Activated naive CD4-positive, alpha-beta T cell treated with anti-CD3 and anti-CD28 coated beads, Interleukin-2, amount 50 U/mL, for 24 hours (primary cell): ENCODE measurements around the gene TDRD7.
A peak's percentile ranks its signal among the peaks of the same experiment; 100 is the strongest.

ENCODE experiments used
- H3K27ac Mint-ChIP-seq: one replicate; pipeline ENCODE4 v1.8.0; 2021; ENCODE audit warnings: mild to moderate bottlenecking, mixed read lengths
- H3K27me3 Mint-ChIP-seq: one replicate; pipeline ENCODE4 v1.8.0; 2021; ENCODE audit warnings: mixed read lengths
- H3K36me3 Mint-ChIP-seq: one replicate; pipeline ENCODE4 v1.8.0; 2021; ENCODE audit warnings: mixed read lengths
- H3K4me1 Mint-ChIP-seq: one replicate; pipeline ENCODE4 v1.8.0; 2021; ENCODE audit warnings: mixed read lengths
- H3K4me3 Mint-ChIP-seq: one replicate; pipeline ENCODE4 v1.8.0; 2021; ENCODE audit warnings: mild to moderate bottlenecking, mixed read lengths
- H3K9me3 Mint-ChIP-seq: one replicate; pipeline ENCODE4 v1.8.0; 2021; ENCODE audit warnings: mixed read lengths

Gene TDRD7

DNA sequence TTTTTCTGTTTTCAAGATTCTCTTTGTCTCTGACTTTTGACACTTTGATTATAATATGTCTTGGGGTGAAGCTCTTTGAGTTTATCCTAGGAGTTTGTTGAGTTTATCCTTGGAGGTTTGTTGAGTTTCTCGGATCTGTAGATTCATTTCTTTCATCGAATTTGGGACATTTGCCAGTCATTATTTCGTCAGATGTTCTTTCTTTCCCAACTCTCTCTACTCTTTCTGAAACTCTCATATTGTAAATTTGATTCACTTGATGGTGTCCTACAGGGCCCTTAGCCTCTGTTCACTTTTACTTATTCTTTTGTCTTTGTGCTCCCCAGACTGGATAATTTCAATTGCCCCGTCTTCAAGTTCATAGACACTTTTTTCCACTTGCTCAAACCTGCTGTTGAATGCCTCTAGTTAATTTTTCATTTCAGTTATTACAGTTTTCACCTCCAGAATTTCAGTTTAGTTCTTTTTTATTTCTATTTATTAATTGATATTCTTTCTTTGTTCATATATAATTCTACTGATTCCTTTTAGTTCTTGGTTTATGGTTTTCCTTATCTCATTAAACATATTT lies 8.1 kb upstream of the TDRD7 start:
- Mint-ChIP-seq H3K4me3 (no peak overlapping the region), H3K9me3 (peaks cover 10% of the 10 kb centered on the region)

DNA sequence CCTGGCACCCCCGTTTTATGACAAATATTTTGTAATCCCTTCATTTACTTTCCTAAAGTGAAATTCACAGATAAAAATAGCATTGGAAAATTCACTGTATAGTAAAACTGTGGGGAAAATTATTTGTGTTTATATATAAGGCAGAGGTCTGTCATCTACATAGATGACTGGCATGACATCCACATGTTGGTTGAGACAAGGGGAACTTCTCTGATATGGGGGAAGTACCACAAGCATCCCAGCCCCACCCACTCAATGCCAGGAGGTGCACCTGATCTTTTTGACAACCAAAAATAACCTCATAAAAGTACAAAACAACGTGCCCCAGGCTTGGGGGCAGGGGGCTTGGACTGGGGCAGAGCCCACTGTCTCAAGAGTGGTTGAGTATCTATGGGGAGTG lies 6.3 kb upstream of the TDRD7 start:
- Mint-ChIP-seq H3K27me3 (peaks cover 18% of the 10 kb centered on the region), H3K4me1 (no peaks in the 10 kb centered on the region)

More for the DNA sequence above, 8.1 kb upstream of the TDRD7 start:
- Mint-ChIP-seq H3K36me3 (peaks cover 2% of the 10 kb centered on the region), H3K27ac (no peak overlapping the region), H3K27me3 (peaks cover 16% of the 10 kb centered on the region), H3K4me1 (peaks cover 3% of the 10 kb centered on the region)

DNA sequence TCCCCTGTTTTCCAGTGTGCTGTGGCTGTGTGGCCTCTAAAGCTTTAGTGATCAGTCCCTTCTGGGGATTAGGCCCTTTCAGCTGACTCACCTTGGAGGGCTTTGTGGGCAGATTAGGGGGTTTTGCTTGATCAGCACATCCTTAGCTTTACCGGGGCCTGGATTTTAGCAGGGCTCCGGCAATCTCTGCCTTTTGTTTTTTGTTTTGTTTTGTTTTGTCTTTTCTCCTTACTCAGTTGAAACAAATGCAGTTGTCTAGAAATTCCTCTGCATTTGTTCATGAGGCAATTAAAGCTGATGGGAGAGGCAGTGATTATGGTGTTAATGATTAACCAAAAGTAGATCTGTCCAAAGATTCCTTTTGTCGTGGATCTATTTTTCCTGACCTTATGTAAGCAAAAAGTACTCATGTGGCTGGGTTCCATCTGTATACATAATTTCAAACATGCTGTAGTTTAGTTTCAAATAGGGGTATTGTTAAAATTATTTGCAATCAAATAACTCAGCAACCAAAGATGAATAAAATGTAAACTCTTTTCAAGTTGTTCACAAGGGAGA lies 5.2 kb upstream of the TDRD7 start:
- Mint-ChIP-seq H3K4me3 (no peak overlapping the region), H3K36me3 (peaks cover 2% of the 10 kb centered on the region), H3K4me1 (peaks cover 5% of the 10 kb centered on the region), H3K9me3 (peaks cover 10% of the 10 kb centered on the region), H3K27me3 (peaks cover 18% of the 10 kb centered on the region), H3K27ac (no peak overlapping the region)

More for the DNA sequence above, 6.3 kb upstream of the TDRD7 start:
- no peak overlapping the region for H3K4me3 Mint-ChIP-seq
- H3K9me3 Mint-ChIP-seq: peaks cover 10% of the 10 kb centered on the region
- no peak overlapping the region for H3K27ac Mint-ChIP-seq
- peaks cover 2% of the 10 kb centered on the region for H3K36me3 Mint-ChIP-seq

DNA sequence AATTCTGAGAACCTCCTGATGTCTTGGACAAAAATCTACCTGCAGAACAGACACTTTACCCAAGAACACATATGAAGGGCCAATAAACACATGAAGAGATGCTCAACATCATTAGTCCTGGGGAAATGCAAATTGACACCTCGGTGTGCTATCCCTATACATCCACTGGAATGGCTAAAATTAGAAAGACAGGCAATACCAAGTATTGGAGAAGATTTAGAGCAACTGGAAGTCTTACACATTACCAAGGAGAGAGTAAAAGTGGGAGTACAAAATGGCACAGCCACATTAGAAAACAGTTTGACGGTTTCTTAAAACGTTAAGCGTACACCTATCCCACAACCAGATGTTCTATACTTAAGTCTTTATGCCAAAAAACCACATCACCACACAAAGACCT lies 3.3 kb upstream of the TDRD7 start:
- Mint-ChIP-seq H3K9me3 (peaks cover 8% of the 10 kb centered on the region), H3K36me3 (peaks cover 2% of the 10 kb centered on the region), H3K27ac (no peak overlapping the region), H3K4me3 (no peak overlapping the region), H3K4me1 (peaks cover 15% of the 10 kb centered on the region), H3K27me3 (peaks cover 18% of the 10 kb centered on the region)

DNA sequence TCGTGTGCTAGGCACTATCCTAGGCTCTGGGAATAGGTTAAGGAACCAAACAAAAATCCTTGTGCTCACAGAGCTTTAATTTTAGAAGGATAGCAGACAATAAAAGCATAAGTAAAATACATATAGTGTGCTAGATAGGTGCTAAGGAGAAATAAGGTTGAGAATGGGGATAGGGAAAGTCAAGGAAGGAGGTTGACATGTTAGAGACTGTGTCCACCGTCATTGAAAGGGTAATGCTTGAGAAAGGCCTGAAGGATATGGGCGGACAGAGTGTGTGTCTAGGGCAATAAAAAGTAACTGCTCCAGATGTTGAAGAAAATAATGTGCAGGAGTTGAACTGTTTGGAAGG lies 482 bp upstream of the TDRD7 start:
- Mint-ChIP-seq H3K4me1 (peaks cover 32% of the 10 kb centered on the region), H3K27me3 (peaks cover 14% of the 10 kb centered on the region), H3K4me3 (peak overlapping the region; percentile 88), H3K36me3 (no peaks in the 10 kb centered on the region), H3K9me3 (no peaks in the 10 kb centered on the region), H3K27ac (peak overlapping the region; percentile 86)

DNA sequence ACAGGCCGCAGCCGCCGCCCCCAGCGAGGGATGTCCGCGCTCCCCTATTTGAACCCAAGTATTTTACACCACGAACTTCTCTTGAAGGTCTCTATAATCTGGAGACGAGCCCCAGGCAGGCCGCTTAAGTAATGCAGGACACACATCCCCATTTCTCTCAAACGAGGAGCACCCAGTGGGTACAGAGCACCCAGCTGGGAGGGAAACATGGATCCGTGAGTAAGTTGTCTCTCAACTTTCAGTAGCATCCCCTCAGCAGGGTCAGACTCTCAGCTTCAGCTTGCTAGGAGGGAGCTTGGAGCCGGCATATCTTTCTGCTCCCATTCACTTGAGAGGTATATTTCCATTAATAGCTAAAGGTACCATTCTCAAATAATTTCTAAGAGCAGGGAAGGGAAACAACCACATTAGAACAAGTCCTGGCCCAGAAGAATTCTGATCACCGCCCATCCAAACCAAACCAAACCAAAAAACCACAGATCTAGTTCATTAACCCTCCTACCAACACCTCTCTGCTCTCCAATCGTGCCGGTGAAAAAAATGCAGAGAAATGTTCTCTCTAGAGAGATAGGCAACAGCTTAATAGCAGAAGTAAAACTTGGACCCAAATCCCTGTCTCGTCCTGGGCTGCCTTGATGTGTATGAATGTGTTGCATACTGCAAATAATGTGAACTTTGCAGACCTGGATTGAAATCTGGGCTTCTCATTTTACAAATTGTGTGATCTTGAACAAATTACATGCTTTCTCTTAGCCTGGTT lies 910 bp downstream of the TDRD7 start:
- peaks cover 37% of the 10 kb centered on the region for H3K4me1 Mint-ChIP-seq
- no peaks in the 10 kb centered on the region for H3K36me3 Mint-ChIP-seq
- H3K27ac Mint-ChIP-seq: peak overlapping the region; percentile 2
- no peaks in the 10 kb centered on the region for H3K9me3 Mint-ChIP-seq
- peak overlapping the region; percentile 68 for H3K4me3 Mint-ChIP-seq
- H3K27me3 Mint-ChIP-seq: peaks cover 8% of the 10 kb centered on the region

DNA sequence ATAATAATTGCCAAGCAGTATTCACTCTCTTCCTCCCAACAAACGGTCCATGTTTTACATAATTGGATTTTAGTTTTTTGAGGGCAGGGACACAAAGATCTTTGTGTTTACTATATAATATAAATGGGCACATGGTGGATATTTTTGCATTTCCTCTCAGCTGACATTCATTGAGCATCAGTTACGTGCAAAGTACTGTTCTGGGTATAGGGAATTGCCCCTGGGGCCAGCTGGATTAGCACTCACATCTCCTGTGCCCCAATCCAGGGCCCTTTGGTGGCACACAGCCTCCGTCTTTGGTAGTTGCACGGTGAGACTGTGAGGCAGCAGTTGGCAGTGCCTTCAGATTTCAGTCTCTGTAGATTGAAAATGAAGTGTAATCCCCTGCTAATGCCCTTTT lies 1.6 kb downstream of the TDRD7 start:
- Mint-ChIP-seq H3K9me3 (no peaks in the 10 kb centered on the region), H3K36me3 (no peaks in the 10 kb centered on the region), H3K27ac (no peak overlapping the region), H3K27me3 (peaks cover 2% of the 10 kb centered on the region), H3K4me3 (peak overlapping the region; percentile 68), H3K4me1 (peaks cover 44% of the 10 kb centered on the region)

DNA sequence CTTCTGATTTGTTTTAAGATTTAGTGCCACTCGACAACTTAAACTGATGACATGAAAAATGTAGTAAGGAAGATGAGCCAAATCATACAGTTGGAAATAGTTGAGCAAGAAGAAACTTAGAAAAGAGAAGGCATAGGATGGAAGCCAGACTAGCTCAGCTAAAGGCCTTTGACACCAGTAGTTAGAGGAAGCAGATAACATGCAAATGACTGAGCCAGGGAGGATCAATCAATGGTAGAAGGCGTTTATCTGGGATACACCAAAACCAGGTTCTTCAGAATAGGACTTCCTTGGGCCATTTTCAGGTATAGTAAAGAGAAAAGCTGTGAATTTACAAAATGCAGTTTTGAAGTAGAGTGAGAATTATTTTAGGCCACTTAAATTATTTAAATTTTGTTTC lies 3.2 kb downstream of the TDRD7 start:
- H3K4me3 Mint-ChIP-seq: no peak overlapping the region
- H3K36me3 Mint-ChIP-seq: peaks cover 2% of the 10 kb centered on the region
- H3K4me1 Mint-ChIP-seq: peaks cover 57% of the 10 kb centered on the region
- no peaks in the 10 kb centered on the region for H3K27me3 Mint-ChIP-seq
- no peak overlapping the region for H3K27ac Mint-ChIP-seq
- no peaks in the 10 kb centered on the region for H3K9me3 Mint-ChIP-seq

DNA sequence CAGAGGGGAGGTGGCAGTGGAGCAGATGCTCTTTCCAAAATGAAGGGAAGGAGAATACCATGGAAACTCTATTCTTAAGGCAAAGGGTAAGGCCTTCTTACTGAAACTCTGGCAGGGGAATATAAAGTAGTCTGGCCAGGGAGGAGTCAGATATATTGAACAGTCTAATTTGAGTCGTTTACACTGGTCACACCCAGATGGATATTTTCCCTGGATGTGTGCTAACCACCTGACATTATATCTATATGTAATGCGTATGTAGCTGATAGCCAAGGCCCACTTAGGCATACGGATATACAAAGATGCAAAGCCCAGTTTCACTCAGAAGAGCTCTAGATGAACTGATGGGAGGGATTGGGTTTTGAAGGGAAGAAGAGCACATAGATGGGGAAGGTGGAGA lies 7.0 kb downstream of the TDRD7 start:
- Mint-ChIP-seq H3K4me3 (no peak overlapping the region), H3K27ac (no peak overlapping the region), H3K4me1 (peaks cover 38% of the 10 kb centered on the region), H3K36me3 (peaks cover 16% of the 10 kb centered on the region), H3K9me3 (no peaks in the 10 kb centered on the region), H3K27me3 (no peaks in the 10 kb centered on the region)

DNA sequence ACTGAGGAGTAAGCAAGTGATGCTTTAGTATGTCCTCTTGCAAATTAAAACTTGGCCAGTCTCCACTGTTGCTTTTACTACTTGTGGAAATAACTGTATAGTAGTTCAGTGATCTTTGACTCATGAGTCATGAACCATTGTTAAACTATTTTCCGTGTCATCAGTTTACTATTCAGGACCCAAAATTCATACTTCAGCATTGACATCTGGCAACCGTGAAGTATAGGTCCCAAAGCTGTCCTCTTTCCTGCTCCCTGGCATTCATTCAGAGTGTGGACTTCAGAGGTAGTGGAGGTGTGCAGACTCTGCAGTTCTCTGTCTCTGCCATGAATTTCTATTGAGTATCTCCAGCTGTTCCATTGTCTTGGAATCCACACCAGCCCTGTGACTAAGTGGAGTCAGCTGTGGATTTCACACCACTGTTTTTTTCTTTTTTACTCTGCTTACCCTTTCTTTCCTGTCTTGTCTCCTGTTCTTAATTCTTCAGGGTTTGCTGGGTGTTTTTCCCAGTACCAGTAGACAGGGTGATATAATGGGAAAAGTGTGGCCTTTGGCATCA lies 7.5 kb downstream of the TDRD7 start:
- peaks cover 18% of the 10 kb centered on the region for H3K36me3 Mint-ChIP-seq
- no peak overlapping the region for H3K27ac Mint-ChIP-seq
- H3K9me3 Mint-ChIP-seq: no peaks in the 10 kb centered on the region
- H3K4me1 Mint-ChIP-seq: peaks cover 39% of the 10 kb centered on the region
- H3K27me3 Mint-ChIP-seq: no peaks in the 10 kb centered on the region
- no peak overlapping the region for H3K4me3 Mint-ChIP-seq

DNA sequence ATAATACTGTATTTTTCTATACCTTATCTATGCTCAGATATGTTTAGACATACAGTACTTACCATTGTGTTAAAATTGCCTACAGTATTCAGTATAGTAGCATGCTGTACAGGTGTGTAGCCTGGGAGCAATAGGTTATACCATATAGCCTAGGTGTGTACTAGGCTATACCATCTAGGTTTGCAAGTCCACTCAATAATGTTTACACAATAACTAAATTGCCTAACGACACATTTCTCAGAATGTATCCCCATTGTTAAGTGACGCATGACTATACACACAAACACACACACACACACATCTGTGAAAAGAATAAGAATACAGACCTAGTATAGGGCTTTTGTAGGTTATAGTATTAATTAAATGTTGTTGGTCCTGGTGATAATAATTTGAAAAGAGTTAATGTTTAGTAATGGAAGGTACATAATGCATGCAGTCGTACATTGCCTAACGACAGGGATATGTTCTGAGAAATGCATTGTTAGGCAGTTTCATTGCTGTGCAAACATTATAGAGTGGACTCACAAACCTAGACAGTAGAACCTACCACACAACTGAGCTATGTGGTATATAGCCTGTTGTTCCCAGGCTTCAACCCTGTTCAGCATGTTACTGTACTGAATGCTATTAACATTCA lies 13.6 kb downstream of the TDRD7 start:
- Mint-ChIP-seq H3K4me3 (no peak overlapping the region), H3K36me3 (peaks cover 22% of the 10 kb centered on the region), H3K4me1 (peaks cover 8% of the 10 kb centered on the region), H3K27ac (no peak overlapping the region), H3K9me3 (no peaks in the 10 kb centered on the region), H3K27me3 (no peaks in the 10 kb centered on the region)

DNA sequence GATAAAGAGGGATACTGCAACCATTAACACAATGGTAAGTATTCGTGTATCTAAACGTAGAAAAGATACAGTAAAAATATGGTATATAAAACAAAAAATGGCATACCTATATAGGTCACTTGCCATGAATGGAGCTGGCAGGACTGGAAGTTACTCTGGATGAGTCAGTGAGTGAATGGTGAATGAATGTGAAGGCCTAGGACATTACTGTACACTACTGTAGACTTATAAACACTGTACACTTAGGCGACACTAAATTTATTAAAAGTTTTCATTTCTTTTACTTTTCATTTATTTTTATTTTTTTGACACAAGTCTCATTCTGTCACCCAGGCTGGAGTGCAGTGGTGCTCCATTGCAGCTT lies 14.1 kb downstream of the TDRD7 start:
- H3K9me3 Mint-ChIP-seq: no peaks in the 10 kb centered on the region
- H3K27ac Mint-ChIP-seq: no peak overlapping the region
- H3K4me3 Mint-ChIP-seq: no peak overlapping the region
- no peaks in the 10 kb centered on the region for H3K27me3 Mint-ChIP-seq
- H3K36me3 Mint-ChIP-seq: peaks cover 25% of the 10 kb centered on the region
- H3K4me1 Mint-ChIP-seq: peaks cover 8% of the 10 kb centered on the region

DNA sequence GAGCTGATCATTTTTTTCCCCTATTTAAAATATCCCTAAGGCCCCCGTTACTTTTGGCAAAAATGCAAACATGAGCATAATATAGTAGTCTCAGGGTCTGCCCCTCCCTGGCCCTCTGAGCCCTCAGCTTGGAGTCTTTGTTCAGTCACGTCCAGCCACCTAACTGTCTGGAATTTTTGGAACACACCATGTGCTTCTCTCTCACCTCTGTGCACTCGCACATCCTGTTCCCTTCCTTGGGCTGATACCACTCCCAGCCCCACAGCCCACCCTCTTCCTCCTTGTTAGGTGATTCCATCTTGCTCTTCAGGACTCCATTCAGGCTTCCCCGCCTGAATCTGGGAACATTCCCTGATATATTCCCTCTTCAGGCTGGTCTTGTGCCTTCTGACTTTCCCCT lies 16.0 kb downstream of the TDRD7 start:
- Mint-ChIP-seq H3K4me3 (no peak overlapping the region), H3K27me3 (no peaks in the 10 kb centered on the region), H3K9me3 (no peaks in the 10 kb centered on the region), H3K27ac (no peak overlapping the region), H3K4me1 (peaks cover 8% of the 10 kb centered on the region), H3K36me3 (peaks cover 26% of the 10 kb centered on the region)

DNA sequence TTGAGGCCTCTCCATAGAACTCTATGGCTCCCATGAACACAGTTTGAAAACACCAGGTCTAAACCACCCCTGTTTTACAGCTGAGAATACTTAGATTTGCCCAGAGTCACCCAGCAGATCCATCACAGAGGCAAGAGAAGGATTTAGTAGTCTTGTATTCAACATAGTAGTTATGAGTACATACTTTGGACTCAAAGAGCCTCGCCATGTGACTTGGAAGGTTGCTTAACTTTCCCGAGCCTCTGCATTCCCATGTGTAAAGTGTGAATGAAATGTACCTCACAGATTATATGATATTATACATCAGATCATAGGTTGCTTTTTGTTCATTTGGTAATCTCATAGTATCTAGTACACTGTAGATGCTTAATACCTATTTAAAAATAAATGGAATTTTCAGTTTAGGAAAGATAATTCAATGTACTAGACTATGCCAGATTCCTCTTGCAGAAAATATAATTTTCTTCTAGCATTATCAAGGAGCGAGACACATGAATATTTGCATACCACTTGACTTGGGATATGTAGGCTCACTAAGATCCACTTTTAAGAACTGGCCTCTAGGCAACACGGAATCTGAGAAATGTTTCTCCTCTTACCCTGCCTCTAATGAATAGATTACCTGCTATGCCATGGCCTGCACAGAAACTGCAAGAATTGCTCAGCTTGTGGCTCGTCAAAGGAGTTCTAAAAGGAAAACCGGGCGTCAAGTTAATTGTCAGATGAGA lies 18.6 kb downstream of the TDRD7 start:
- no peaks in the 10 kb centered on the region for H3K4me1 Mint-ChIP-seq
- H3K36me3 Mint-ChIP-seq: peaks cover 22% of the 10 kb centered on the region
- no peak overlapping the region for H3K27ac Mint-ChIP-seq
- no peak overlapping the region for H3K4me3 Mint-ChIP-seq
- no peaks in the 10 kb centered on the region for H3K9me3 Mint-ChIP-seq
- H3K27me3 Mint-ChIP-seq: no peaks in the 10 kb centered on the region

DNA sequence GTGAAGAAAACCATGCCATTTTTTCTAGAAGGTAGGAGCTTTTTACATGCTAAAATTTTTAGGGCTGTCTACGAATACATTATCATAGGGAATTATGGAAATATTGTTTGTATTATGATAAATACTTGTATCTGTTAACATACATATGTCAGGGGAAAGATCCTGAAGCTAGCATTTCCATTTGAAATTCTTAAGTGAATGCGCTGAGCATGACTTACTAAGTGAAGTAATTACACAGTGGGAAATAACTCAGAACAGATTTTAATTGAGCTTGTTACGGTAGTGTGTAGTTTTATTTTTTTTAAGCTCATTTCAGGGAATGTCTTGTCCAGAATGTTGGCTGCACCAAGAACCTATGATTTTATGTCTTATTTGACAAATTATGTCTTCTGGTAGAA lies 19.1 kb downstream of the TDRD7 start:
- no peaks in the 10 kb centered on the region for H3K4me1 Mint-ChIP-seq
- H3K27ac Mint-ChIP-seq: no peak overlapping the region
- no peak overlapping the region for H3K4me3 Mint-ChIP-seq
- no peaks in the 10 kb centered on the region for H3K9me3 Mint-ChIP-seq
- H3K36me3 Mint-ChIP-seq: peaks cover 24% of the 10 kb centered on the region
- H3K27me3 Mint-ChIP-seq: no peaks in the 10 kb centered on the region
